Measurements from ENCODE around the gene ATG5. TPM values are rescaled to one million over a fixed set of nuclear protein-coding genes. Genes with fewer than 3 reads are reported as not detected.
"Not testable (repeated sequence)": the region's sequence is repeated elsewhere in the genome, so short reads cannot be mapped to it uniquely, and the experiment has no call there.

Gene ATG5
- total and polyA plus RNA-seq, 5 experiments from 2014 or later, result 24.4 to 30.4 (median 27.8) TPM

DNA sequence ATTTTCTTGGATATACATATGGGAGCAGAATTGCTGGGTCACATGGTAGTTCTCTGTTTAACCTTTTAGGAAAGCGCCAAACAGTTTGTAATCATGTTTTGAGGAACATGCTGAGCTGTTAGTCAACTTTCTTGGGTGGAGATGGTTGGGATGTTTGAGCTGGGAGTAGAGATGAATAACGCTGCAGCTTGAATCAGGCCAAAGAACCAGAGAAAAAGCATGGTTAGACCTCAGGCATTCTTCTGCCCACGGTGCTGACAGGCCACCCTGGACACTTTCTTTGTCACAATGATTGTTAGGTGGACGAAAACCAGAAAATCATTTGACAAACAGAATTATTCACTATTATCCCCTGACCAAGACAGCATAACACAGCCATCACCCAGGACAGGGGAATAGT is 172.6 kb downstream of the ATG5 start:
- no peak for DNase-seq
- Mint-ChIP-seq H3K36me3 (peaks cover 0 to 4% (median 0%) of the 10 kb centered on the region in 3 donors), H3K27me3 (peaks cover 0 to 14% (median 5%) of the 10 kb centered on the region in 5 donors), H3K9me3 (peaks cover 0 to 4% (median 0%) of the 10 kb centered on the region in 9 donors), H3K27ac (no peak overlapping the region), H3K4me3 (no peak overlapping the region), H3K4me1 (peaks cover 6 to 13% (median 10%) of the 10 kb centered on the region in 4 donors)
- POLR2A ChIA-PET, result interaction anchor here (1.0 kb wide), 1 partner anchor 59 kb away, joined by 3 read pairs; no protein-coding TSS in a partner anchor
- ATAC-seq, result no peak

DNA sequence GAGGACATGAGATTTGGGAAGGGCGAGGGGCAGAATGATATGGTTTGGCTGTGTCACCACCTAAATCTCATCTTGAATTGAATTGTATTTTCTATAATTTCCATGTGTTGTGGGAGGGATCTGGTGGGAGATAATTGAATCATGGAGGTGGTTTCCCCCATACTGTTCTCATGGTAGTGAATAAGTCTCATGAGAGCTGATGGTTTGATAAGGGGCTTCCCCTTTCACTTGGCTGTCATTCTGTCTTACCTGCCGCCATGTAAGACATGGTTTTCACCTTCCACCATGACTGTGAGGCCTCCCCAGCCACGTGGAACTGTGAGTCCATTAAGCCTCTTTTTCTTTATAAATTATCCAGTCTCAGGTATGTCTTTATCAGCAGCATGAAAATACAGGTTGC is 173.1 kb downstream of the ATG5 start:
- H3K4me1 Mint-ChIP-seq, result peaks cover 6 to 13% (median 10%) of the 10 kb centered on the region in 4 donors
- ATAC-seq, result not testable (repeated sequence)
- POLR2A ChIA-PET, result interaction anchor here (1.0 kb wide), 1 partner anchor 58 kb away, joined by 3 read pairs; no protein-coding TSS in a partner anchor

DNA sequence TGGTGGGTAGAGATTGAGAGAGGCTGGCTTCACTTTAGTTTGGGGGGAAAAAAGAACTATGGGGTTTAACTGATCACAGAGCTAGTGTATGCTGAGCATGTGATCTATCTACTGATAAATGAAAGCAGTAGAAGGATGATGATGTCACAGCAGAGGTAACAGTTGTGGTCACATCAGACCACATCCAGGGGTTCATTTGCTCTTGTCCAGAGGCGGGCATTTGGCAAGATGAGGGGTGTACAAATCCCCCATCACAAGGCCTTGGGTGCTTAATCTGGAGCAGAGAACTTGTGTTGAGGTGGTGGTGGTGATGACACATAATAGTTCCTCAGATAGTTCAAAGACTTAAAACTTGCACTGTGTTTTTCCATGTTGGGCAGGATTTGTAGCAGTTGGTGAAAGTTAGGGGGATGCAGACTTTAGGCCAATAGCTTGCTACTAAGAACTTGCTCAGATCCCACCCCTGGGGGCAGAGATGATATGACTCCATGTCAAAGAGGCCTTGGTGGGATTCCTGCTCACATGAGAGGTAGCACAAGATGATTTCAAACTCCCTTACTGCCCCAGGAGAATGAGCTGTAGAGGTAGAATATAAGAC is 176.0 kb downstream of the ATG5 start:
- ATAC-seq (peak in 1 of 2 donors; percentile 62), DNase-seq (peak in 2 of 10 donors; percentile 19 to 23)
- Mint-ChIP-seq H3K27ac (peak overlapping the region in 5 of 10 donors; percentile 2 to 65 (median 19)), H3K27me3 (peaks cover 3 to 16% (median 9%) of the 10 kb centered on the region in 5 donors), H3K36me3 (peaks cover 0 to 2% (median 0%) of the 10 kb centered on the region in 3 donors), H3K4me3 (no peak overlapping the region), H3K4me1 (peaks cover 7 to 26% (median 11%) of the 10 kb centered on the region in 4 donors), H3K9me3 (peaks cover 0 to 4% (median 0%) of the 10 kb centered on the region in 9 donors)
- POLR2A ChIA-PET, result no interaction called here

More for the DNA sequence above, 173.1 kb downstream of the ATG5 start:
- DNase-seq, H3K27ac Mint-ChIP-seq, H3K36me3 Mint-ChIP-seq, H3K9me3 Mint-ChIP-seq, H3K4me3 Mint-ChIP-seq, H3K27me3 Mint-ChIP-seq: not testable (repeated sequence)

DNA sequence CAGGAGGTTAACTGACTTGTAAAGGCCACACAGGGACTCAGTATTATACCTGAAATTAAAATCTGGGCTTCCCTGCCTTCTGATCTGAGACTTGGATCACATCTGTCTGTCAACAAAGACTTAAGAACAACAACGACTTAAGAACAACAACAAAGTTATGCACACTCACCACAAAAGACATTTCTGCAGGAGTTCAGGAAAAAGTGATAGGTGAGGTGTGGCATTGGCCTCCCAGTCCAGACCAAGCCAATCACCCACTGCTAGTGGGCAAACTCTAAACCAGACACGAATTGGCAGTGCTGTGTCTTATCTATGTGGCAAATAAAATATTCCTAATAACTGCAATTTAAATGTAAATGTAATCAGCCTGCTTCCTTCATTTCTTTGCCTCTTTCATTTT is 178.1 kb downstream of the ATG5 start:
- H3K27ac Mint-ChIP-seq, result no peak overlapping the region
- no peak for ATAC-seq
- no peak for DNase-seq
- H3K27me3 Mint-ChIP-seq, result peaks cover 3 to 23% (median 9%) of the 10 kb centered on the region in 5 donors
- peaks cover 0 to 2% (median 0%) of the 10 kb centered on the region in 3 donors for H3K36me3 Mint-ChIP-seq
- peaks cover 0 to 4% (median 0%) of the 10 kb centered on the region in 9 donors for H3K9me3 Mint-ChIP-seq
- H3K4me1 Mint-ChIP-seq, result peaks cover 19 to 41% (median 29%) of the 10 kb centered on the region in 4 donors
- POLR2A ChIA-PET, result no interaction called here
- H3K4me3 Mint-ChIP-seq, result no peak overlapping the region

DNA sequence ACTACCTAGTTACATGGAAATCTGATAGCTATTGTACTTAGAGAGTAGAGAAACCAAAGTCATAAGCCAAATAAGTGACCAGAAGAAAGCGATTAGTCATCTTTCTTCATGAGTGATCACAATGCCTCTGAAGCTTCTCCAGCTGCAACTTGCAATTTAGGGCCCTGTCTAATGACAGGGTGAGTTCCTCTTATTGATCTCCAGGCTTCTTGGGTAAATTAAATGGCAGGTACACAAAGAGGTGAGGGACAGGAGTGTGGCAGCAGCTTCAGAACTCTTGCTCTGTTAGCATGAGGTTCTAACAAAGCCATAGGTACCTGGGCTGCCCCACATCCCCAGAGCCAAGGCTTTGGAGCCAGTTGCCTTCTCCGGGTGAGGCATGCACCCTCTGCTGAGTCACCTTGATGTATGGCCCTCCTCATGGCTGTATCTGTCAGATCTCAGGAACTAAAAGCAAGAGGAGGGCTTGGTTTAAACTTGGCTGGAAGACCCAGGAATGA is 178.7 kb downstream of the ATG5 start:
- POLR2A ChIA-PET, result no interaction called here
- Mint-ChIP-seq H3K27ac (peak overlapping the region in 1 of 10 donors; percentile 47), H3K9me3 (no peaks in the 10 kb centered on the region), H3K4me1 (peaks cover 25 to 47% (median 35%) of the 10 kb centered on the region in 4 donors), H3K36me3 (no peaks in the 10 kb centered on the region), H3K4me3 (no peak overlapping the region), H3K27me3 (peaks cover 3 to 23% (median 9%) of the 10 kb centered on the region in 5 donors)
- DNase-seq, result no peak
- no peak for ATAC-seq

DNA sequence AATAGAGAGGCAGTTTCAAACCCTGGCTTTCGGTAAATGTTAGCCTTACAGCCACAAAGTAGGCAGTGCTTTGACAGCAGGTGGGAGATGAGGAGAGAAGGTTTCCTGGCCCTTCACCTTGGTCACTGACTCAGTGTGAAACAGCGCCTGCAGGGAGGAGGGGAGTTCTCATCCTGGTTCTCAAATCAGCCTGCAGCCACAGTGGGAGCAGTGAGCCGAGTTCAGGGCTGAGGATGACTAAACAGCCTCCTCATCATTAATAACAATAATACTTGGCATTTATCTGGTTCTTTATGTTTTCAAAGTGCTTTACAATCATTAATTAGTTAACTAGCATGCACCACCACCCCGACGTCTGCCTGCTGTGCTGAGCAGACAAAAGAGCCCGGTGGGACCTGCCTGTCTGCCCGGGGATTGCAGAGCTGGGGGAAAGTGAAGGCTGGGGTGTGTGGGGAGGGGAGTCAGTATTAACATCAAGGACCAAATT is 179.8 kb downstream of the ATG5 start:
- Mint-ChIP-seq H3K9me3 (no peaks in the 10 kb centered on the region), H3K27me3 (peaks cover 3 to 23% (median 9%) of the 10 kb centered on the region in 5 donors), H3K4me1 (peaks cover 30 to 55% (median 44%) of the 10 kb centered on the region in 4 donors), H3K4me3 (no peak overlapping the region), H3K27ac (peak overlapping the region in 2 of 10 donors; percentile 29 to 47), H3K36me3 (no peaks in the 10 kb centered on the region)
- no peak for ATAC-seq
- no peak for DNase-seq
- POLR2A ChIA-PET, result no interaction called here

DNA sequence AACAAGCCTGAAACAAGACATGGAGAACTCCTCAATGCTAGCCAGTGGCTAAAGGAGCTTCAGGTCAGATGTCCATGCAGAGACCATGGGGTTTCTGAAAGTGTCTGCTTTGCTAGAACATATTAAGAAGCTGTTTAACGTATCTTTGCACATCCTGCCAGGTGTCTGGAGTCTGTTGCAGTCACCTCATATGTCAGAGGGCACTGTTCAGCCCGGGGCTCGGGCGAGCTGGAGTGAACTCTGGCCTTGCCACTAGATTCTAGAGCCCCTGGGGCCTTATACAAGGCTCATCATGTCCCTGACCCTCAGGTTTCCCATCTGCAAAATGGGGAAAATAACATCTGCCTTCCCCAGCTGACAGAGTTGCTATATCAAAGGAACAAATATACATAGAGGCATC is 180.4 kb downstream of the ATG5 start:
- POLR2A ChIA-PET, result no interaction called here
- Mint-ChIP-seq H3K4me3 (no peak overlapping the region), H3K27ac (no peak overlapping the region)

DNA sequence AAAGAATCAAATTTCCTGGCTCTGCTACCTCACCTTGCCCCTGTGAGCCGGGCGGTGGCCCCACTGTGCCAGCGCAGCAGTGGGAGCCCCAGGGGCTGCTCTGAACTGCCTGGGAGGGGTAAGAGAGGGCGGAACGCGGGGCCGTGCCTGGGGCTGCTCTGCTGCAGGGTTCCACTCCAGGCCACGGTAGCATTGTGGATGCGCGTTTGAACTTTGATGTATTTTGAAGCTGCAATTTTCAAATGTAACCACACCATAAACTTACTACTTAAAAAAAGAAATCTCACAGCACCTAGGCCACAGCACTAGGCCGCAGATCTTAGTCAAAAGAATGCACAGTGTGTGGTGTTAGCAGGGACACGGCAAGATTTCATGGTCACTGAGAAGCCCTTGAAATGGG is 181.9 kb downstream of the ATG5 start:
- ATAC-seq, result peak; percentile 65 to 74
- POLR2A ChIA-PET, result no interaction called here
- H3K4me3 Mint-ChIP-seq, result peak overlapping the region in 8 of 10 donors; percentile 4 to 80 (median 38)

More for the DNA sequence above, 180.4 kb downstream of the ATG5 start:
- Mint-ChIP-seq H3K27me3 (peaks cover 3 to 29% (median 12%) of the 10 kb centered on the region in 5 donors), H3K36me3 (no peaks in the 10 kb centered on the region), H3K4me1 (peaks cover 30 to 58% (median 45%) of the 10 kb centered on the region in 4 donors), H3K9me3 (no peaks in the 10 kb centered on the region)
- no peak for ATAC-seq
- no peak for DNase-seq

DNA sequence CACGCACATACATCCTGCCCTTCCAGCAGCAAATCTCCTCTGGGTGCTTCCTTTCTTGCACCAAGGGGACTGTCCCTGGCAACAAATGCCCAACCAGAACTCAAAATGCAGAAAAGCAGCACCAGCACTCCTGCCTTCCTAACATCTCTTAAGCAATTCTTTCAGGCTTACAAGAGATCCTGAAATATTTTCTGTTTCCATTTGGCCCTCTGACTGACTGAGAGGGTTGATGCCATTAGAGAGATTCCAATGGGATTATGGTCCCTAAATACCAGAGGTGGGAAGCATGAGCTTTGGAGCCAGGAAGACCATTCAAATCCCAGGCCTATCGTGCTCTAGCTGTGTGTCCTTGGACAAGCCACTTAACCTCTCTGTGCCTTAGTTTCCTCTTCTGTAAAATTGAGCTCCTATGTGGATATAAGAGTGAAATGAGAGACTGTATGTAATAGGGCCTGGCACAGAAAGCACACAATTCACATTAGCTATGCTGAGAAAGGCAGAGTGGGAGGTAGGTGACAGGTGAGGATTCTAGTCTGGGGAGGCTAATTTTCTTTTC is 182.6 kb downstream of the ATG5 start:
- Mint-ChIP-seq H3K4me1 (peaks cover 25 to 45% (median 35%) of the 10 kb centered on the region in 4 donors), H3K27me3 (peaks cover 3 to 36% (median 12%) of the 10 kb centered on the region in 5 donors), H3K27ac (peak overlapping the region in 4 of 10 donors; percentile 17 to 85 (median 43)), H3K4me3 (peak overlapping the region in 5 of 10 donors; percentile 35 to 80 (median 76)), H3K36me3 (no peaks in the 10 kb centered on the region), H3K9me3 (no peaks in the 10 kb centered on the region)
- POLR2A ChIA-PET, result no interaction called here
- ATAC-seq (no peak), DNase-seq (no peak)

More for the DNA sequence above, 181.9 kb downstream of the ATG5 start:
- no peaks in the 10 kb centered on the region for H3K36me3 Mint-ChIP-seq
- peaks cover 24 to 48% (median 35%) of the 10 kb centered on the region in 4 donors for H3K4me1 Mint-ChIP-seq
- H3K9me3 Mint-ChIP-seq, result no peaks in the 10 kb centered on the region
- peak in 5 of 10 donors; percentile 18 to 38 (median 37) for DNase-seq
- H3K27me3 Mint-ChIP-seq, result peaks cover 3 to 36% (median 12%) of the 10 kb centered on the region in 5 donors
- peak overlapping the region in 4 of 10 donors; percentile 17 to 84 (median 57) for H3K27ac Mint-ChIP-seq

DNA sequence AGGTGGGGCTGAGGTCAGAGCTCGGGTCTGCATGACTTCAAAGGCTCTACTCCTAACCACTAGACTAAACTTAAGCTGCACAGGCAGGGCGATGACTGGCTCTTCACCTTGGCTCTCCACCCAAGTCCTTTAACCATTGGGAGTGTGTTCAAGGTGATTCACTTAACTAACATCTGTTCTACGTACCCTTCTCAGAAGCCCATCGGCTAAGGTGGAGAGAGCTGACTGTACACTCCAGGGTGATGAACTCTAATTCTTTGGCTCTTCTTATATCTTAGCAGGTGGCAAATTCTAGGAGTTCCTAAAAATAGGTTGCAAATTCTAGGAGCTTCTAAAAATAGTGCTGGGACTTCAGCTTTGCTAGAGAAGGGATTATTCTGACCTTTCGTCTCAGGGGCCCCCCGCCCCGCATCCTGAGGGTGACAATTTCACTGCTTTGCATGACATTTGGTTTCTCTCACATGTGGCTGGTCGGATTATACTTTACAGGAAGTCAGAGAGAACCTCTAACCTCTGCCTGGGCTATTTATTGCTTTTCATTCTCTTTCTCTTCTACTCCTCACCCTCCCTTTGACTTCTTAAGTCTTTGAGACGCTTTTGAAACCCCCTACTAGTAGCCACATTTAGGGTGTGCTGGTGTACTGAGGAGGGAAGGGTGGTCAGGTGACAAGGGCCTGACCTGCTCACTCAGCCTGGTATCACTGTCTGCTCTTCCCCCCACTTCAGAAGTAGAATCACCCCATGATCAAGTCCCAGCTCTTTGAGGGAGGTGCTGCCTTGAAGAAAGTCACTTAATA is 183.9 kb downstream of the ATG5 start:
- peaks cover 27 to 43% (median 35%) of the 10 kb centered on the region in 4 donors for H3K4me1 Mint-ChIP-seq
- no peaks in the 10 kb centered on the region for H3K9me3 Mint-ChIP-seq
- peak overlapping the region in 8 of 10 donors; percentile 2 to 86 (median 45) for H3K27ac Mint-ChIP-seq
- H3K4me3 Mint-ChIP-seq, result peak overlapping the region; percentile 12 to 80 (median 60)
- no peaks in the 10 kb centered on the region for H3K36me3 Mint-ChIP-seq
- H3K27me3 Mint-ChIP-seq, result peaks cover 3 to 33% (median 11%) of the 10 kb centered on the region in 5 donors
- ATAC-seq (peak; percentile 74 to 75), DNase-seq (peak in 3 of 10 donors; percentile 41 to 51 (median 44))
- POLR2A ChIA-PET, result interaction anchor here (1.0 kb wide), 1 partner anchor 25 kb away, joined by 3 read pairs; no protein-coding TSS in a partner anchor

DNA sequence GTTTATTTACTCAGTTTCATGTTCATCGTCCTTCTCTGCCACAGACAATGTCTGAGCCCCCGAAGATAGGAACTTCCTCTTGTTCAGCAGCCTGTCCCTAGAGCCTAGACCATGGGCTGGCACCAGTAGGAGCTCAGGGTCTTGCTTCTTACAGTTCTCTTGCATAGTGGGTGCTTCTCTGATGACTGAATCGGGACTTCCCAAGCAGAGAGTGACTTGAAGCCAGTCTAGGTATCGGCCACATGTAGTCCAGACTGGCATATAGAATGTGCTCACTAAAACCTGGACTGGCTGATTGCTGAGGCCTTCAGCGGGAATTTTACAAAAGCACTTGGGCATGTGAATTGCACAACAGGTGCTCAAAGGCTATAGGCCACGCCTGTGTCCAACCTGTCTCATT is 187.4 kb downstream of the ATG5 start:
- H3K4me3 Mint-ChIP-seq, result no peak overlapping the region
- H3K36me3 Mint-ChIP-seq, result no peaks in the 10 kb centered on the region
- H3K27me3 Mint-ChIP-seq, result peaks cover 0 to 23% (median 6%) of the 10 kb centered on the region in 5 donors
- POLR2A ChIA-PET, result no interaction called here
- ATAC-seq, result no peak
- H3K4me1 Mint-ChIP-seq, result peaks cover 19 to 24% (median 22%) of the 10 kb centered on the region in 4 donors
- H3K27ac Mint-ChIP-seq, result no peak overlapping the region
- no peaks in the 10 kb centered on the region for H3K9me3 Mint-ChIP-seq
- no peak for DNase-seq

DNA sequence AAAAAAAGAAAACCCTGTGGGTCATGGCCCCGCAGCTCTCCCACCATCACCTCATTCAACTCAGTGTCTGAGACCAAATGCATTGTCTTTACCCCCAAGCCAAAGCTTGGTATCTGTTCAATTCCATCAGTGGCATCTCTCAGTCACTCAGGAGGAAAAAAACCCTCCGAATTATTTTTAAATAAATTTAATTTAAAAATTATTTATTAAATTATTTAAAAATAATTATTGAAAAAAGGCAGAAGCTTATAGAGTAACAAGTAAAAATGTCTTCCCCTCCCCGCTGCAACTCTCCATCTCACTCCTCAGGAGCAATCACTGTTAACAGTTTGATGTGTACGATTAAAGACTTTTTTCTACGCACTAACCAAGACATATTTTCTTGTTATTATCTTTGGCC is 188.7 kb downstream of the ATG5 start:
- ATAC-seq (no peak), DNase-seq (no peak)
- H3K9me3 Mint-ChIP-seq, result no peaks in the 10 kb centered on the region
- H3K4me3 Mint-ChIP-seq, result no peak overlapping the region
- no peak overlapping the region for H3K27ac Mint-ChIP-seq
- H3K27me3 Mint-ChIP-seq, result peaks cover 0 to 22% (median 6%) of the 10 kb centered on the region in 5 donors
- POLR2A ChIA-PET, result interaction anchor here (0.7 kb wide), 1 partner anchor 121 kb away, joined by 4 read pairs; no protein-coding TSS in a partner anchor
- no peaks in the 10 kb centered on the region for H3K36me3 Mint-ChIP-seq
- H3K4me1 Mint-ChIP-seq, result peaks cover 9 to 11% (median 10%) of the 10 kb centered on the region in 4 donors

Data from naive thymus-derived CD8-positive, alpha-beta T cell (primary cell).